Fibroblast of the aortic adventitia (primary cell): ENCODE measurements around the gene ACACB. TPM values are rescaled to one million over a fixed set of nuclear protein-coding genes. Genes with fewer than 3 reads are reported as not detected.

Experiments
- DNase-seq: peaks from one replicate; pipeline ENCODE4 v3.0.0-alpha.2; 2010; ENCODE audit warnings: low read depth
- H3K4me3 ChIP-seq: 2 replicates; pipeline ENCODE4 v1.5.1; 2011; ENCODE audit warnings: low read depth, mild to moderate bottlenecking, control low read depth, low read length, moderate library complexity
- total RNA-seq: library from RNA; depleted of rRNA; stranded (reverse); fragments of >200 nt; gene quantifications from 2 replicates; pipeline ENCODE4 v1.2.3, GENCODE V29; 2012; ENCODE audit warnings: low replicate concordance
- TF ChIP-seq, protein P1 (sequence below): IDR thresholded peaks from 2 replicates; pipeline ENCODE4 v1.5.1; 2011; ENCODE audit warnings: mild to moderate bottlenecking, low read length, control low read depth, inconsistent platforms; ENCODE audit not compliant: insufficient read depth

ACACB gene
- total RNA-seq, 1 donor, result 14.7 TPM

DNA sequence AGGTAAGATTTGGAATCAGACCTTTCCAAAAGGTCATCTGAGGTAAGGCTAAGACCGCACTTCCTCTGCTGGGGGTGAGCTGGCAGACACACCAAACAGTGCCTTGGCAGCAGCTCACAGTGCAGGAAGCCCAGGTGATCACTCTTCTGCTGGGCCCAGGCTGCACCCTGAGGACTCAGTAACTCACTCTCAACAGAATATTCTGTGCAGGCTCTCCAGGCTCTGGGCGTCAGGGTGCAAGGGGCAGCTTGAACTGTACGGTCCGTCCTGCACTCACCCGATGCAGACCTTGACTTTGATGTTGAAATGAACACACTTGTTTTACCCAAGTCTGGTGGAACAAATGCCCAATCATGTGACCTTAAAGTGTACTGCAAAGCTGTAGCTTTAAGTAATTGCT is 29.1 kb upstream of the ACACB start:
- no peak for DNase-seq
- no peak overlapping the region for H3K4me3 ChIP-seq
- TF ChIP-seq, protein P1, sequence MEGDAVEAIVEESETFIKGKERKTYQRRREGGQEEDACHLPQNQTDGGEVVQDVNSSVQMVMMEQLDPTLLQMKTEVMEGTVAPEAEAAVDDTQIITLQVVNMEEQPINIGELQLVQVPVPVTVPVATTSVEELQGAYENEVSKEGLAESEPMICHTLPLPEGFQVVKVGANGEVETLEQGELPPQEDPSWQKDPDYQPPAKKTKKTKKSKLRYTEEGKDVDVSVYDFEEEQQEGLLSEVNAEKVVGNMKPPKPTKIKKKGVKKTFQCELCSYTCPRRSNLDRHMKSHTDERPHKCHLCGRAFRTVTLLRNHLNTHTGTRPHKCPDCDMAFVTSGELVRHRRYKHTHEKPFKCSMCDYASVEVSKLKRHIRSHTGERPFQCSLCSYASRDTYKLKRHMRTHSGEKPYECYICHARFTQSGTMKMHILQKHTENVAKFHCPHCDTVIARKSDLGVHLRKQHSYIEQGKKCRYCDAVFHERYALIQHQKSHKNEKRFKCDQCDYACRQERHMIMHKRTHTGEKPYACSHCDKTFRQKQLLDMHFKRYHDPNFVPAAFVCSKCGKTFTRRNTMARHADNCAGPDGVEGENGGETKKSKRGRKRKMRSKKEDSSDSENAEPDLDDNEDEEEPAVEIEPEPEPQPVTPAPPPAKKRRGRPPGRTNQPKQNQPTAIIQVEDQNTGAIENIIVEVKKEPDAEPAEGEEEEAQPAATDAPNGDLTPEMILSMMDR, result no peak

DNA sequence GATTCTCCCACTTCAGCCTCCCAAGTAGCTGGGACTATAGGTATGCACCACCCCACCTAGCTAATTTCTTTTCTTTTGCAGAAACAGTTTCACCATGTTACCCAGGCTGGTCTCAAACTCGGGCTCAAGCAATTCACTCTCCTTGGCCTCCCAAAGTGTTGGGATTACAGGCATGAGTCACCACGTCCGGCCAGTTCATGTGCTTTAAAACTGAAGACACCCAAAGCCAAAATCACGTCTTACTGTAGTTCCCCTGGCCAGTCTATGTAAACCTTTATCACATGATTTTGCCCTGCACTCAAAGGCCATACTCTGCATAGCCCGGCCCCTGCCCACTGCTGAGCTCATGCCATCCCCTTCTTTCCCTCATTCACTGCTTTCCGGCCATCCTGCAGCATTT is 27.6 kb upstream of the ACACB start:
- TF ChIP-seq, protein P1, result no peak
- H3K4me3 ChIP-seq, result no peak overlapping the region
- DNase-seq, result peak; percentile 67

DNA sequence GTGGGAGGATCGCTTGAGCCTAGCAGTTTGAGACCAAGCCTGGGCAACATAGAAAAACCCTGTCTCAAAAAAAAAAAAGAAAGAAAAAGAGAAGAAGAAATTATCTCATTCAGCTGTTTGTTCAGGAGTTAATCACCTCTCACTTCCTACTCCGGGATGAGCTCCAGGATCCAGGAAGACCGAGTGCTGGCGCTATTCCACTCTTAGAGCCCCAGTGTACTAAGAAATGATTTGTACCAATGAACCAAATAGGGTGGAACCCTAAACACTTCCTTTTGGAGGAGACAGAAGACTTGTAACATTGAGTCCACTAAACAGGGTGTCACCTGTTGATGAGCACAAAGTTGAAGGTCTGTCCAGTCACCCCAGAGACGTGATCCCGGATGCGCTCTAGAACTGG is 26.7 kb upstream of the ACACB start:
- H3K4me3 ChIP-seq, result no peak overlapping the region
- DNase-seq, result no peak
- TF ChIP-seq, protein P1, result no peak

DNA sequence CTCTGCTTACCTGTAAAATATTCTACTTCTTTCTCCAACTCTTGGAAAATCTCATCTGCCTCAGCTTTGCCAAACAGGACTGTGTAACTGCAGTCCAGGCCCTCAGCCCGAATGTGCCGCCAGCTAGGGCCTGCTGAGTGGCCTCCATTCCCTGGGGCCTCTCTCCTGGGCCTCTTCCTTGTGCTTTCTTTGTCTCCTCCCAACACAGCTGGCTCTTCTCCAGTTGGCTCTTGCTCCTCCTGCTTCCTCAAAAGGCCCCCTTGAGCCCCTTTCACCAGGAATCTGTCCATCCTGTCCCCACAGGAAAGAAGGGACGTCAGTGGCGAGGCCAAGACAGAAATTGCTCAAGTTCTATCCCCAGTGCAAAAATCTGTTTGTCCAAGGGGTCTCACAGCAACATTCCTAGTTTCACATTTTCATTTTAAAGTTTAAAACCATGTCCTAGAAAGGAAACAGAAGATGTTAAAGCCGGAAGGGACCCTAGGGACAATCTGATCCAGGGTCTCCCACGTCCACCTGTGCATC is 23.8 kb upstream of the ACACB start:
- TF ChIP-seq, protein P1, result no peak
- peak overlapping the region; percentile 72 for H3K4me3 ChIP-seq
- DNase-seq, result peak; percentile 10

DNA sequence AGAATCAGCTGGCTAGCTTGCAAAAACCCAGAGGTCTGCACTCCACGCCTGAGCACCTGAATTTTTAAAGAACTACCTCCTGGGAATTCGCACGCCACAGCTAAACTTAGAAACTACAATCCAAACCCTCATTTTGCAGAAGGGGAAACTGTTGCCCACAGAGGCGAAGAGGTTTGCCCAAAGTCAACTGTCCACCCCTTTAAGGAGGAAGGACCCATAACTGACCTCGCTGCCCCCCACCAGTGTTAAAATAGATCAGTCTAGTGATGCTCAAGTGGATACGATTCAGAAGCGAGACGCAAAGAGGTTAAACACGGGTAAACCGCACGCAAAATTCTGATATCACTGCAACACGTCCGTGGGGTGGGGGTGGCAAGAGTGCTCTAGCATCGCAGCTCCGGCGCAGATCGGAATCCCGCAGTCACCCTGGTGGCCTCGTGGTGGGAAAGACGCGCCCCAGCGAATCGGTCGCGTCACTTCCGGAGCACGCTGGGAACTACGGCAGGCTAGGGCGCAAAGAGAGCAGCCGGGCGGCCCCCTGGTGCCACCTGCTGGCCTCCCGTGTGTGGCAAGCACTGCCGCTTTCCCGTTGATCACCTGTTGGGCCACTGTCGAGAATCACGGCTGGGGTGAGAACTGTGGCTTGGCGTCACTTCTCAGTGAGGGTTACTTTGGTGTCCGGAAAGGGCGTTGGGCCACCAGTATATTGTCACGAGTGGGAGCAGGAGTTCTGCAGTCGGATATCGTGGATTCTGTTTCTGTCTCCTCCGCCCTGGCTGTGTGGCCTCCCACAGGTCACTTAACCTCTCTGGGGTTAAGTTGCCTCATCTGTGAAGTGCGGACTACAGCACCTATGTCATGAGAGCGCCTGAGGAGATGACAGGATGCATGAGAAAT is 23.1 kb upstream of the ACACB start, which contains the start of gene ALKBH2:
Gene ALKBH2, minus strand, starts transcription at position 451 of the 897 bp plus-strand sequence. CDS start 686 bp downstream, outside the sequence.
- TF ChIP-seq, protein P1, result peak; percentile 99
- H3K4me3 ChIP-seq, result peak within 1 kb of the TSS; percentile 72
- DNase-seq, result peak; percentile 87

DNA sequence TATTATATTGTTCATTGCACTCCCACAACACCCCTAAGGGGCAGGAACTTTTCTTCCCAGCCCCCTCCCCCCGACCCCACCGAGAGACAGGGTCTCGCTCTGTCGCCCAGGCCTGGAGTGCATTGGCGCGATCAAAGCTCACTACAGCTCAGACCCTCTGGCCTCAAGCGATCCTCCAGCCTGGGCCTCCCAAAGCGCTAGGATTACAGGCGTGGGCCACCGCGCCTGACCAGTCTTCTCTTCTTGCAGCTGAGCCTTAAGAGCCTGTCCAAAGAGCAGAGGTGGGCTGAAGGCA is 19.3 kb upstream of the ACACB start:
- TF ChIP-seq, protein P1, result no peak

More for the DNA sequence above, 19.3 kb upstream of the ACACB start:
- peak overlapping the region; percentile 64 for H3K4me3 ChIP-seq
- DNase-seq, result no peak
